ENCODE measurements around the gene TMEM61. TPM values are rescaled to one million over a fixed set of nuclear protein-coding genes. Genes with fewer than 3 reads are reported as not detected.

The TMEM61 gene
- total and polyA plus RNA-seq, 2 experiments from 2014 or later = 0.22 to 0.90 TPM

DNA sequence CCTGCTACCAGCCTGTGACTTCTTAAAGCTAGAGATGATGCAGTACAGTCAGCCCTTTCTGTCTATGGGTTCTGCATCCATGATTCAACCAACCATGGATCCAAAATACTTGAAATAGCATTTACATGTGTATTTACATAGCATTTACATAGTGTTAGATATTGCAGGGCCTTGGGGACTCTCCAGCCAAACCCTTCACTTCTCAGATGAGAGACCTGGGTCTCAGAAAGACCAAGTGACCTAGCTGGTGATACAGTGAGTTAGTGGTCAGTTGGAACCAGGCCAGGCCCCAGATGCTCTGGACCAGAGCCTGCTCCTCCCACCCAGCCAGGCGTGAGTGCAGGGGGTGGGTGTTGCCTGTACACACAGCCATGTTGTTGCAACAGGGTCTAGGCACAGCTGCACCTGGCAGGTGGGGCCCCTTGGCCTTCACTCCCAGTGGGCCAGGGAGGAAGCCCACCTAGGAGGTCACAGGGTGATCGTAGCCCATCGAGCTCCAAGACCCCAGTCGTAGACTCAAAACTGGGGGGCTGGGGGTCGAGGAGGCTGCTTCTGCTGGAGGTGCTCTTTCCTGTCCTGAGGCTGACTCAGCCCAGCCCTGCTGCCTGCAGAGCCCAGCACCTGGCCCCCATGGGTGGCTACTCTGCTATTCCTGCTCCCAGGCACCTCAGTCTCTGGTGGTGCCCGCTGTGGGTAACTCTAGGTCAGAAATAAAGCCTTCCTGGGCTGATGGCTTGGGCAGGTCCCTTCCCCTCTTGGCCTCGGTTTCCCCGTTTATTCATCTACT lies 7.7 kb downstream of the TMEM61 start:
- TF ChIP-seq EZH2phosphoT487 (IDR thresholded peaks at IDR 0.05; ENCODE audit: low read depth, severe bottlenecking, unreplicated experiment) (no peak), CTCF (IDR thresholded peaks at IDR 0.05; ENCODE audit: poor library complexity) (no peak), EZH2 (IDR thresholded peaks at IDR 0.05; ENCODE audit: borderline replicate concordance) (no peak)
- no peak overlapping the region for H3K4me3 ChIP-seq
- H3K27me3 ChIP-seq = peaks cover 7% of the 10 kb centered on the region
- H3K9me3 ChIP-seq (ENCODE audit: low read depth) = no peaks in the 10 kb centered on the region
- H3K9me2 ChIP-seq (replicated peaks; ENCODE audit: insufficient read depth) = no peaks in the 10 kb centered on the region
- no peak overlapping the region for H3K27ac ChIP-seq
- 88% methylated on average over 8 of the region's 8 CpGs for WGBS (ENCODE audit: low lambda C conversion rate, missing lambda C conversion rate)
- no peak for DNase-seq (ENCODE audit: low spot score)
- H3K4me2 ChIP-seq = no peak overlapping the region
- no peak overlapping the region for H2AFZ ChIP-seq
- H4K20me1 ChIP-seq (ENCODE audit: insufficient read depth, poor library complexity, severe bottlenecking) = no peaks in the 10 kb centered on the region
- H3K4me1 ChIP-seq (ENCODE audit: insufficient read depth) = no peaks in the 10 kb centered on the region
- H3K36me3 ChIP-seq (replicated peaks; ENCODE audit: insufficient read depth, low read depth) = no peaks in the 10 kb centered on the region
- H3K79me2 ChIP-seq = no peaks in the 10 kb centered on the region

DNA sequence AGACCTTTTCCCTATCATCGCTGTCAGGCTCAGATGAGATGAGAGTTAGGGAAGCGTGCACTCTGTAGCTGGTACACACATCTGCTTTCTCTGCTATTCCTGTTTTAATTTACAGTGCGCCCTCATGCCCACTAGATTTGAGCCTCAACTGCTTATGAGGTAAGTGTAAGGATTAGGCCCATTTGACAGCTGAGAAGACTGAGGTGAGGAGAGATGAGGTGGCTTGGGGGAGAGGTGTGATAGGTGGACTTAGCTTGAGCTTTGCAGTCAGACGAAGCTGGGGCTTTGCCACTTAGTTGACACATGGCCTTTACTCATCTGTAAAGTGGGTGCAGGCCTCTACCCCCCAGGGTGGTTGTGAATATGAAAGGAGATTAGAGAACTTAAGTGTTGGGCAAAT lies 8.5 kb downstream of the TMEM61 start:
- WGBS (ENCODE audit: low lambda C conversion rate, missing lambda C conversion rate) = 94% methylated on average over 4 of the region's 4 CpGs
- Histone ChIP-seq H3K27ac (no peak overlapping the region), H3K4me2 (no peak overlapping the region), H3K36me3 (replicated peaks; ENCODE audit: insufficient read depth, low read depth) (no peaks in the 10 kb centered on the region), H3K27me3 (no peaks in the 10 kb centered on the region), H2AFZ (no peak overlapping the region), H3K9me3 (ENCODE audit: low read depth) (no peaks in the 10 kb centered on the region), H3K9me2 (replicated peaks; ENCODE audit: insufficient read depth) (no peaks in the 10 kb centered on the region), H3K4me1 (ENCODE audit: insufficient read depth) (no peaks in the 10 kb centered on the region), H4K20me1 (ENCODE audit: insufficient read depth, poor library complexity, severe bottlenecking) (no peaks in the 10 kb centered on the region), H3K79me2 (no peaks in the 10 kb centered on the region), H3K4me3 (no peak overlapping the region)
- no peak for DNase-seq (ENCODE audit: low spot score)
- TF ChIP-seq CTCF (IDR thresholded peaks at IDR 0.05; ENCODE audit: poor library complexity) (no peak), EZH2phosphoT487 (IDR thresholded peaks at IDR 0.05; ENCODE audit: low read depth, severe bottlenecking, unreplicated experiment) (no peak), EZH2 (IDR thresholded peaks at IDR 0.05; ENCODE audit: borderline replicate concordance) (no peak)

DNA sequence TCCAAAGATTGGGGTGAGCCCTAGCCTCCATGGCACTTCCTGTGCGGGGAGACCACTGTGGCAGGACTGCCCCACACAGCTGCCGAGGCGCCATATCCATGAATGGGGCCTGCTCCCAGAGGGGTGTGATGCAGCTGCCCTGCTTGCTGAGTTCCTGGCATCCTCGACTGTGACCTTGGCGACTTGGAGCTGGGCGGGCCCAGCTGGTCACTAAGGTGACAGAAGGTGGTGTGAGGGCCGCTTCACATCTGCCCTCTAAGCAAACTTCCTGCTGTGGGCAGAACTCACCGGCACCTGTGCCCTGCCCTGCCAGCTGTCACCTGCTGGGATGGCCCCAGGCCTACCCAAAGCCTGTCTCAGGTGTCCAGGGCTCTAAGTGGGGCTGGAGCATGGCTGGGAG lies 9.0 kb downstream of the TMEM61 start:
- Histone ChIP-seq H3K9me2 (replicated peaks; ENCODE audit: insufficient read depth) (no peaks in the 10 kb centered on the region), H2AFZ (no peak overlapping the region), H3K9me3 (ENCODE audit: low read depth) (no peaks in the 10 kb centered on the region), H4K20me1 (ENCODE audit: insufficient read depth, poor library complexity, severe bottlenecking) (no peaks in the 10 kb centered on the region), H3K36me3 (replicated peaks; ENCODE audit: insufficient read depth, low read depth) (no peaks in the 10 kb centered on the region), H3K4me2 (no peak overlapping the region), H3K27ac (no peak overlapping the region), H3K27me3 (no peaks in the 10 kb centered on the region), H3K79me2 (no peaks in the 10 kb centered on the region), H3K4me1 (ENCODE audit: insufficient read depth) (no peaks in the 10 kb centered on the region), H3K4me3 (no peak overlapping the region)
- DNase-seq (ENCODE audit: low spot score) = no peak
- TF ChIP-seq EZH2phosphoT487 (IDR thresholded peaks at IDR 0.05; ENCODE audit: low read depth, severe bottlenecking, unreplicated experiment) = no peak
- TF ChIP-seq EZH2 (IDR thresholded peaks at IDR 0.05; ENCODE audit: borderline replicate concordance) = no peak
- TF ChIP-seq CTCF (IDR thresholded peaks at IDR 0.05; ENCODE audit: poor library complexity) = no peak
- WGBS (ENCODE audit: low lambda C conversion rate, missing lambda C conversion rate) = 94% methylated on average over 8 of the region's 8 CpGs

Data from hepatocyte (in vitro differentiated cells).